Measurements from ENCODE around the gene TMEM185B. TPM values are rescaled to one million over a fixed set of nuclear protein-coding genes. Genes with fewer than 3 reads are reported as not detected.

The TMEM185B gene
- total RNA-seq (10 to 100 TPM; 17.7 to 19.0 TPM), total RNA-seq (24.6 to 153 (median 53.6) reads per million in 172 experiments)
- 14.8 TPM for polyA plus RNA-seq (2013, experiment 1 of 2)
- 15.0 TPM for polyA plus RNA-seq (2013, experiment 2 of 2)

GRCh38 chr2:120223034-120223912 lies at the start of gene TMEM185B:
Gene TMEM185B (minus strand): TSS chr2:120223400. CDS start chr2:120222976, 424 bp downstream.
- no peak for TF ChIP-seq CTCF (IDR thresholded peaks at IDR 0.05)
- CTCF ChIA-PET, result interaction anchor here (1.1 to 1.7 kb wide), 4 partner anchors 9 to 90 kb away, joined by 3 to 4 read pairs (median 3); no protein-coding TSS in a partner anchor

GRCh38 chr2:120271711-120272379 lies 48.6 kb upstream of the TMEM185B start:
- intact Hi-C loops (cut with DNase I, micrococcal nuclease), result no loop called here
- no peaks in the 10 kb centered on the region for H3K36me3 ChIP-seq (ENCODE audit: insufficient read depth, low read length)
- H3K9me3 ChIP-seq (ENCODE audit: control insufficient read depth in 1 of 2, insufficient read depth in 1 of 2, low read length in 2 of 2), result no peaks in the 10 kb centered on the region
- H3K27me3 Mint-ChIP-seq, result no peaks in the 10 kb centered on the region
- ATAC-seq (ENCODE audit: poor library complexity) (no peak), DNase-seq (no peak)
- no peak for TF ChIP-seq CTCF (IDR thresholded peaks at IDR 0.05)
- peaks cover 14% of the 10 kb centered on the region for H3K4me1 Mint-ChIP-seq (ENCODE audit: low read depth)
- H3K9me3 Mint-ChIP-seq, result no peaks in the 10 kb centered on the region
- no peak overlapping the region for H3K4me3 Mint-ChIP-seq
- ChIA-PET POLR2A (no interaction called here), CTCF (no interaction called here)
- H3K4me3 ChIP-seq (ENCODE audit: low read length), result no peak overlapping the region
- H3K27ac ChIP-seq (ENCODE audit: low read depth in 1 of 2, low read length in 2 of 2), result no peak overlapping the region
- no peak overlapping the region for H3K27ac Mint-ChIP-seq
- H3K4me1 ChIP-seq (ENCODE audit: insufficient read depth, low read length), result no peaks in the 10 kb centered on the region
- H3K27me3 ChIP-seq (ENCODE audit: control insufficient read depth in 1 of 2, insufficient read depth in 2 of 2, low read length in 2 of 2), result no peaks in the 10 kb centered on the region
- H3K36me3 Mint-ChIP-seq (ENCODE audit: low read depth), result no peaks in the 10 kb centered on the region

More at GRCh38 chr2:120223034-120223912, at the start of gene TMEM185B:
- Histone ChIP-seq H3K9me3 (ENCODE audit: control insufficient read depth in 1 of 2, insufficient read depth in 1 of 2, low read length in 2 of 2) (peaks cover 0 to 10% of the 10 kb centered on the region in 2 experiments), H3K36me3 (ENCODE audit: insufficient read depth, low read length) (peaks cover 7% of the 10 kb centered on the region), H3K4me3 (ENCODE audit: low read length) (peak within 1 kb of the TSS; percentile 72), H3K27ac (ENCODE audit: low read depth in 1 of 2, low read length in 2 of 2) (peak within 1 kb of the TSS; percentile 80 to 85), H3K27me3 (ENCODE audit: control insufficient read depth in 1 of 2, insufficient read depth in 2 of 2, low read length in 2 of 2) (no peaks in the 10 kb centered on the region), H3K4me1 (ENCODE audit: insufficient read depth, low read length) (peaks cover 37% of the 10 kb centered on the region)
- DNase-seq, result peak; percentile 80 to 95 (median 88)
- H3K27ac Mint-ChIP-seq, result peak within 1 kb of the TSS; percentile 87
- H3K27me3 Mint-ChIP-seq, result no peaks in the 10 kb centered on the region
- POLR2A ChIA-PET, result interaction anchor here (0.9 to 3.7 kb wide), 12 partner anchors 9 to 545 kb away, joined by 3 to 32 read pairs (median 4); partner anchors contain the start of genes EPB41L5, PTPN4 and RALB
- H3K4me3 Mint-ChIP-seq, result peak within 1 kb of the TSS; percentile 87
- no peaks in the 10 kb centered on the region for H3K9me3 Mint-ChIP-seq
- H3K36me3 Mint-ChIP-seq (ENCODE audit: low read depth), result peaks cover 40% of the 10 kb centered on the region
- intact Hi-C loops (cut with DNase I, micrococcal nuclease), result loop anchor here (1.0 to 5.0 kb wide), 3 partner anchors 29 to 856 kb away; partner anchors contain the start of genes RALB (in 2 of the 2), C2orf76 (in 1 of the 2) and DBI (in 1 of the 2)
- peak; percentile 95 for ATAC-seq (ENCODE audit: poor library complexity)
- peaks cover 55% of the 10 kb centered on the region for H3K4me1 Mint-ChIP-seq (ENCODE audit: low read depth)

GRCh38 chr2:120269816-120270215 lies 46.6 kb upstream of the TMEM185B start:
- TF ChIP-seq CTCF (IDR thresholded peaks at IDR 0.05), result no peak
- Mint-ChIP-seq H3K4me3 (no peak overlapping the region), H3K36me3 (ENCODE audit: low read depth) (no peaks in the 10 kb centered on the region), H3K4me1 (ENCODE audit: low read depth) (peaks cover 23% of the 10 kb centered on the region), H3K9me3 (no peaks in the 10 kb centered on the region), H3K27ac (no peak overlapping the region), H3K27me3 (no peaks in the 10 kb centered on the region)
- no peaks in the 10 kb centered on the region for H3K27me3 ChIP-seq (ENCODE audit: control insufficient read depth in 1 of 2, insufficient read depth in 2 of 2, low read length in 2 of 2)
- H3K36me3 ChIP-seq (ENCODE audit: insufficient read depth, low read length), result no peaks in the 10 kb centered on the region
- no peak for ATAC-seq (ENCODE audit: poor library complexity)
- intact Hi-C loops (cut with DNase I, micrococcal nuclease), result no loop called here
- no peak overlapping the region for H3K27ac ChIP-seq (ENCODE audit: low read depth in 1 of 2, low read length in 2 of 2)
- no peaks in the 10 kb centered on the region for H3K9me3 ChIP-seq (ENCODE audit: control insufficient read depth in 1 of 2, insufficient read depth in 1 of 2, low read length in 2 of 2)
- no peaks in the 10 kb centered on the region for H3K4me1 ChIP-seq (ENCODE audit: insufficient read depth, low read length)
- no peak overlapping the region for H3K4me3 ChIP-seq (ENCODE audit: low read length)
- CTCF ChIA-PET, result no interaction called here
- POLR2A ChIA-PET, result no interaction called here
- DNase-seq, result no peak
